ENCODE results near the gene PPHLN1.

The PPHLN1 gene

DNA sequence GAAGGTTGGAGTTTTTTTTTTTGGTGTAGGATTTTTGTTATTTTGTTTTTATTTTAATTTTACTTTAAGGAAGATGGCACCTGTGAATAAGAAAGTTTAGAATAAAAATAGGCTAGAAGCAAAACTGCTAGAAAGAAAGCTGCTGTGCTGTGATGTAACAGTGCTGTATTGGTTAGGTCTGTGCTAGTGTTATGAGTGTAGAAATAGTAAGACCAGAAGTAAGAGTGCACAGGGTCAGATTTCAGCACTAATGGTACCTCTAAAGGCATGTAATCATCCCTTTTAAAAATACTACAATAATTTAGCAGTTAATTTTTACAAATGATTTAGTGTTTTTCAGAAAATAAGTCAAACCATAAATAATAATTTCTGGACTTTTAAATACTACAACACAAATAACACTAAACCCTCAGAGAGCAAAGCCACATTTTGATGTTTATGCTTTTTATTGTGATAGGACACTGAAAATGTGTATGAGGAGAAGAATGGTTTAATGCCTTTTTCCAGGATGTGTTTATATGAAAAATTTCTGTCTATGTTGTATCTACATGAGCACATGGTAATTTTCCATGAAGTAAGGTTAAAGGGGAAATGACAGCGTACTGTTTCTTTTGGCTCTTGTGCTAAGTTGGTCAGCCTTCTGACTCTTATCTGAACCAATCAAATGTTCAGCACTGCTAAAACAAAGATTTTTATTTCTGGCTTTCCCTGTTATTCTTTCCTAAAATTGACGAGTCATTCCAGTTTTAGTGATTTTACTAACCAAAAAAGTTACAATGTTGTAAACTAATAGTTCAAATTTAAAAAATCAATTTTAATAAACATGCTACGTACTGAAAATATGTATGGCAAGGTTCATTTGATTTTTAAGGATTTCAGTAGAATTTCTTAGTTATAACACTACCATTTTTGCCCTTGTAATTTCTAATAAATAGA lies 96.1 kb downstream of the PPHLN1 start:
- H3K36me3 ChIP-seq (replicated peaks): no peaks in the 10 kb centered on the region
- peak; percentile 57 for DNase-seq
- in situ Hi-C loops (cut with HindIII; ENCODE audit: low pct_ligation_motif_present, low sequenced_read_pairs): no loop called here
- no peaks in the 10 kb centered on the region for H3K27me3 ChIP-seq (replicated peaks)
- H3K27ac ChIP-seq: peak overlapping the region; percentile 83
- TF ChIP-seq, protein P1, sequence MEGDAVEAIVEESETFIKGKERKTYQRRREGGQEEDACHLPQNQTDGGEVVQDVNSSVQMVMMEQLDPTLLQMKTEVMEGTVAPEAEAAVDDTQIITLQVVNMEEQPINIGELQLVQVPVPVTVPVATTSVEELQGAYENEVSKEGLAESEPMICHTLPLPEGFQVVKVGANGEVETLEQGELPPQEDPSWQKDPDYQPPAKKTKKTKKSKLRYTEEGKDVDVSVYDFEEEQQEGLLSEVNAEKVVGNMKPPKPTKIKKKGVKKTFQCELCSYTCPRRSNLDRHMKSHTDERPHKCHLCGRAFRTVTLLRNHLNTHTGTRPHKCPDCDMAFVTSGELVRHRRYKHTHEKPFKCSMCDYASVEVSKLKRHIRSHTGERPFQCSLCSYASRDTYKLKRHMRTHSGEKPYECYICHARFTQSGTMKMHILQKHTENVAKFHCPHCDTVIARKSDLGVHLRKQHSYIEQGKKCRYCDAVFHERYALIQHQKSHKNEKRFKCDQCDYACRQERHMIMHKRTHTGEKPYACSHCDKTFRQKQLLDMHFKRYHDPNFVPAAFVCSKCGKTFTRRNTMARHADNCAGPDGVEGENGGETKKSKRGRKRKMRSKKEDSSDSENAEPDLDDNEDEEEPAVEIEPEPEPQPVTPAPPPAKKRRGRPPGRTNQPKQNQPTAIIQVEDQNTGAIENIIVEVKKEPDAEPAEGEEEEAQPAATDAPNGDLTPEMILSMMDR (IDR thresholded peaks at IDR 0.05; ENCODE audit: low read depth, low read length, missing control alignments): no peak
- H3K4me3 ChIP-seq (ENCODE audit: low read depth, low read length): no peak overlapping the region

DNA sequence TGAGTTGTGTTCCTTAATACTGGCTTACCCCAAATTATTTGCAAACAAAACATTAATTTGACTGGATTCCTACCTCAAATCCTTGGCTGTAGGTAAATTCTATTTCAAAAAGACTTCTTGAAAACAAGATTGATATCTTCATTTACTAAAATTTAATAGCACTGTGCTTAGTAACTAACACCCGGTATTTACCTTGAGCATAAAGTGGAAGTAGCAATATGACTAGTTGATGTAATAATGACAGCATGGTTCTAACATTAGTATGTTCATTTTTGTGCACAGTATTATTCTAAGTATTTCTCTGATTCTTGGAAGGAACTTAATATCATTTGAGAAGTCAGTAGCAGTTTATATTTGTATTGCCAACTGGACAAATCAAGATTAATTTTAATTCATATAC lies 96.8 kb downstream of the PPHLN1 start:
- no peaks in the 10 kb centered on the region for H3K27me3 ChIP-seq (replicated peaks)
- TF ChIP-seq, protein P1 (IDR thresholded peaks at IDR 0.05; ENCODE audit: low read depth, low read length, missing control alignments): no peak
- DNase-seq: no peak
- H3K27ac ChIP-seq: peak overlapping the region; percentile 83
- no peak overlapping the region for H3K4me3 ChIP-seq (ENCODE audit: low read depth, low read length)
- in situ Hi-C loops (cut with HindIII; ENCODE audit: low pct_ligation_motif_present, low sequenced_read_pairs): no loop called here
- H3K36me3 ChIP-seq (replicated peaks): no peaks in the 10 kb centered on the region

DNA sequence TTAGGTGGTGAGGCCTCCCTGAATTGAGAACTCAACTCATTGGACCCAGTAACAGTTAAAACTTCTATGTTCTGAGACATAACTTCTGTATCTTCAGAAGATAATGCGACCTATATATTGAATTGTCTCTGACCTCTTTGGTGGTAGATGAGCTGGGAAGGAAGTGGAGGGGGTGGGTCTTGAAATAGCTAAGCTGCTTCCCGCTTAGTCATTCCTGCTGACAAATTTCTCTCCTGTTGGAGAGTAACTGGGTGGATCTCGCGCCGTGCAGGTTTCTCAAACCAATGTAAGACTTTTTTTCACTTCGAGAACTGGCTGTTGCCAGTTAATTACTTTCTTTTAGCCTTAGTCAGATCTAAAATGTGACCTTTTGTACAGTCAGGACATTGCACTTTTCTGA lies 100.8 kb downstream of the PPHLN1 start:
- Histone ChIP-seq H3K4me3 (ENCODE audit: low read depth, low read length) (no peak overlapping the region), H3K27me3 (replicated peaks) (no peaks in the 10 kb centered on the region), H3K27ac (peak overlapping the region; percentile 44), H3K36me3 (replicated peaks) (no peaks in the 10 kb centered on the region)
- TF ChIP-seq, protein P1 (IDR thresholded peaks at IDR 0.05; ENCODE audit: low read depth, low read length, missing control alignments): no peak
- in situ Hi-C loops (cut with HindIII; ENCODE audit: low pct_ligation_motif_present, low sequenced_read_pairs): no loop called here
- peak; percentile 89 for DNase-seq

DNA sequence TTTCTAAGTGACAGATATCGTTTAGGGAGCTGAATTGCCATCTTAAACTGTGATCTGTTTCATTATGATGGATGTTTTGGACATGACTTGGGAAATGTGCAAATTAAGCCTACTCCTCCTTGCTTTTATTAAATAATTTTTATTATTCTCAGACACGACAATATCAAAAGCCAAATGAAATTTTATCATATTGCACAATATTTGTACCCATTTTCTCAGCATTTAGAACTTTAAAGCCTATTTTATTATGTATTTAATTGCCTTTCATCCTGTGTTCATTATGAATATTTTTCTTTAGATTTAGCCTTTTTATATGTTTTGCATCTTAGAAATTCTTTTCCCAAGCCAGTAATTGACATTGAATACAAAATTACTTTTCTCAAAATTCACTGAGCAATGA lies 102.9 kb downstream of the PPHLN1 start:
- Histone ChIP-seq H3K27ac (no peak overlapping the region), H3K27me3 (replicated peaks) (no peaks in the 10 kb centered on the region), H3K36me3 (replicated peaks) (no peaks in the 10 kb centered on the region), H3K4me3 (ENCODE audit: low read depth, low read length) (no peak overlapping the region)
- TF ChIP-seq, protein P1 (IDR thresholded peaks at IDR 0.05; ENCODE audit: low read depth, low read length, missing control alignments): no peak
- no peak for DNase-seq
- in situ Hi-C loops (cut with HindIII; ENCODE audit: low pct_ligation_motif_present, low sequenced_read_pairs): no loop called here

DNA sequence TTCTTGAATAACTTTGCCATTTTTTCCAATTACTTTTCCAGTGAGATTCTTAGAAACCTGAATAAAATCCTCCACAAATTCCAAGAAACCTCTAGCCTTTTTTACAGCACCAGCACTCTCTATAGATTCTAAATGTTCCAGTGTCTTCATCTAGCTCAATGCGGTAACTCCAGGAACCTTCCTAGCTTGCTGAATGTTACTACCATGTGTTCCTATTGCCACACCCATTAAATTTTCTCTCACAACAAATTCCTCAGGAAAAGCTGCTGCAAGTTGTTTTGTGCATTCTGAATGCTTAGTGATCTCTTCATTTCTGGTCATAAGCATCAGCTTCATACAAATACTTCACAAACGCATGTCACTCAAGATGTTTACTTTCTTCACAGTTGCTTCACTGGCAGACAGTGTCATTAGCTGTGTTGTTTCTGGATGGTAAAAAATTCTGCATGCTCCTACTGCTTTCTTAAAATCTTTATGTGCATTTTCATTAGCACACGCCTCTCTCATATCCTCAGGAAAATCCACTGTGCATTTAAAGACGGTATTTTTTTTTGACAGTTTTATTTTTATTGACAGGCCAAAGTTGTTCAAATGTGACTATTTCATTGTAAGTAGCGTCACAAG lies 106.7 kb downstream of the PPHLN1 start:
- Histone ChIP-seq H3K4me3 (ENCODE audit: low read depth, low read length) (no peak overlapping the region), H3K27ac (no peak overlapping the region), H3K36me3 (replicated peaks) (no peaks in the 10 kb centered on the region), H3K27me3 (replicated peaks) (no peaks in the 10 kb centered on the region)
- in situ Hi-C loops (cut with HindIII; ENCODE audit: low pct_ligation_motif_present, low sequenced_read_pairs): no loop called here
- DNase-seq: no peak
- TF ChIP-seq, protein P1 (IDR thresholded peaks at IDR 0.05; ENCODE audit: low read depth, low read length, missing control alignments): no peak
